Prostate gland (tissue), 2 donors: ENCODE results near the gene NEURL1B.

ENCODE experiments used
- CTCF ChIP-seq, 4 experiments: fragments of 200-600 bp in 2 of 4; fragments of 450-650 bp in 2 of 4; sonication (generic) in 2 of 4; IDR thresholded peaks; 1 replicate in 3 of 4; 2 replicates in 1 of 4; pipeline ENCODE4 v1.5.1; 2016 to 2019; ENCODE audit warnings: antibody characterized with exemption in 4 of 4, mild to moderate bottlenecking in 2 of 4, moderate library complexity in 2 of 4
- POLR2AphosphoS5 ChIP-seq: sonication (generic); formaldehyde crosslinking; IDR thresholded peaks from one replicate; pipeline ENCODE4 v1.6.1; 2017; ENCODE audit warnings: antibody characterized with exemption

- no peak for TF ChIP-seq POLR2AphosphoS5
- TF ChIP-seq CTCF (IDR thresholded peaks at IDR 0.05): no peak
Measured at GRCh38 chr5:172718527-172719114, 77.6 kb downstream of the NEURL1B start.
